HG03039 (cell line): ENCODE measurements around the gene PAF1.

ENCODE experiments used
- ATAC-seq: cut with Tn5 transposase; IDR thresholded peaks from one replicate; pipeline ENCODE4 v1.9.1; 2021; ENCODE audit warnings: mild to moderate bottlenecking, moderate library complexity; ENCODE audit not compliant: unreplicated experiment

PAF1 gene

DNA sequence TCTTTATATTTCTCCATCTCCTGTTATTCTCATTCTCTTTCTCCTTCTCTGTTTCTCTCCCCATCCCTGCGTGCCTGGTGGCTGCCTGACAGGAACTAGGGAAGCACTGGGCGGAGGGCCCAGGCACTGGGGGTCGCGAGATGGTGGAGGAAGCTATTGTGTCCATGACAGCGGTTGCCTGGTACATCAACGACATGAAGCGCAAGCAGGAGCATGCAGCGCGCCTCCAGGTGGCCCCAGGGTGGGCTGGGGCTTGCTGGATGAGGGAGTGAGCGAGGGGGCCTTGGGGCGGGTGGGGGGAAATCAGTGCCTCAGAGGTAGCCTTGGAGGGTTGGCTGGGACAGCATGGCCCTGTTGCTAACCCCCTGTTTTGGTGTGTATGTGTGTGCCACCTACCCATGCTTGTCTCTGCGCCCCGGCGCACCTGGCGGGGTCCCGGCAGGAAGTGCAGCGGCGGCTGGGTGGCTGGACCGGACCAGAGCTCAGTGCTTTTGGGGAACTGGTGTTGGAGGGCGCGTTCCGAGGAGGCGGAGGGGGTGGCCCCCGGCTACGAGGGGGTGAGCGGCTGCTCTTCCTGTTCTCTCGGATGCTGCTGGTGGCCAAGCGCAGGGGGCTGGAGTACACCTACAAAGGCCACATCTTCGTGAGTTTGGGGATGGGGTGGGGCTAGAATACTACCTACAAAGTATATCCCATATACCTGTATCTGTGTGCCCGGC lies 26.7 kb upstream of the PAF1 start:
- ATAC-seq, result no peak

DNA sequence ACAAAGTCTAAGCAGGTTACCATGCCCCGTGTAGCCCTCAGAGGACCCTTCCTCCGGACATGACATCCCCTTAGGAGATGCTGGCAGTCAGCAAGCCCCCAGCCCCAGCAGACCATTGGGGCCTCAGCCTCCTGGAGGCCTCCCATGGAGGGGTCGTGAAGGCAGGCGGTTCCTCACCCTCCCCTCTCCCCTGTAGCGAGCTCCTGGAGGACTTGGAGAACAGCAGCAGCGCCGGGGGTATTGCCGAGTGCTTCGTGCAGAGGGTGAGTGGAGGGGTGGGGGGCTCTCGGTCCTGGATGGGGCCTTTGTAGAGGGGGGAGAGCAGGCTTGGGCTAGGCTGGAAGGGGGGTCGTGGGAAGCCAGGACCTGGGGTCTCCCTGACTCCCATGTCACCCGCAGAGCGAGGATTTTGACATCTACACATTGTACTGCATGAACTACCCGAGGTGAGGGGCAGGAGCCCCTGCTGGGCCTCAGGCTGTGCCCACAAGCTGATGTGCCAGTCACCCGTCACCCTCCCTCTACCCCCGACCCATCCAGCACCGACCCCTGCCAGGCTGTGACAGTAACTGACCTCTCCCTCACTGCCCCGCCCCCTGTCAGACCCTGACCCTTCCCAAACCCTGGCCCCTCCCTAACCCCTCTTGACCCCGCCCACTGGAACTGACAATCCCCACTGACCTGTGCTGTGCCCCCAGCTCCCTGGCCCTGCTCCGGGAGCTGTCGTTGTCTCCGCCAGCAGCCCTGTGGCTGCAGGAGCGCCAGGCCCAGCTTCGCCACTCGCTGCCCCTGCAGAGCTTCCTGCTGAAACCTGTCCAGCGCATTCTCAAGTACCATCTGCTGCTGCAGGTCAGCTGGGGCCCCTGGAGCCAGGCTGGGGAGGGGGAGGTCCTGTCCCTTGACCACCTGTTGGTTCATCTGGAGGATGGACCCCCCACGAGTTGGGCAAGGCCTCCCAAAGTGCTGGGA lies 25.5 kb upstream of the PAF1 start:
- no peak for ATAC-seq

DNA sequence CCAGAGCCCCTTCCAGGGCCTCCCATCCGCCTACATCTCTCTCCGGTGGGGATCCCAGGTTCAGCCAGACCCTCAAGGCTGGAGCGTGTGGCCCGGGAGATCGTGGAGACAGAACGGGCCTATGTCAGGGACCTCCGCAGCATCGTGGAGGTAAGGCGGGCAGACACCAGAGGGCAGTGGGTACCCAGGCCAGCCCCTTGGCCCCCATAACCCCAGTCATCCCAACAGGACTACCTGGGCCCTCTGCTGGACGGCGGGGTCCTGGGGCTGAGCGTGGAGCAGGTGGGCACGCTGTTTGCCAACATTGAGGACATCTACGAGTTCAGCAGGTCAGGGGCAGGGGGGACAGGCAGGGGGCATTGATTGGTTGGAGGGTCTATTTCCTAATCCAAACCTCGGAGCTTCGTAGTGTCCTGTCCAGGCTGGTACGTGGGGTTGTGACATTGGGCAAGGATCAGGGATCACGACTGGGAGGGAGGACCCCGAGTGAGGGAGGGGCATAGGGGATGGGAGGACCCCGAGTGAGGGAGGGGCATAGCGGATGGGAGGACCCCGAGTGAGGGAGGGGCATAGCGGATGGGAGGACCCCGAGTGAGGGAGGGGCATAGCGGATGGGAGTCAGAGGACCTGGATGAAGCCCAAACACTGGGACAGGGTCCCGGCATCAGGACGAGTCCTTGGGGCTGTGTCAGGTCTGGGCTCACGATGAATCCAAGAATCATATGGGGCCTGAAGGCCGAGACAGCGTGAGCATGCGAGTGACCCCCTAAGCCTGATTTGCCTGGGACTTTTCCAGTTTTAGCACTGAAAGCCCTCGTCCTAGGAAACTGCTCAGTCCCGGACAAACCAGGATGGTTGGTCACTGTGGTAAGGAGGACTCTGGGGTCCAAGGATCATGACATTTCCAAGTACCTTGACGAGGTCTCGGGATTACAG lies 24.5 kb upstream of the PAF1 start:
- ATAC-seq, result no peak

DNA sequence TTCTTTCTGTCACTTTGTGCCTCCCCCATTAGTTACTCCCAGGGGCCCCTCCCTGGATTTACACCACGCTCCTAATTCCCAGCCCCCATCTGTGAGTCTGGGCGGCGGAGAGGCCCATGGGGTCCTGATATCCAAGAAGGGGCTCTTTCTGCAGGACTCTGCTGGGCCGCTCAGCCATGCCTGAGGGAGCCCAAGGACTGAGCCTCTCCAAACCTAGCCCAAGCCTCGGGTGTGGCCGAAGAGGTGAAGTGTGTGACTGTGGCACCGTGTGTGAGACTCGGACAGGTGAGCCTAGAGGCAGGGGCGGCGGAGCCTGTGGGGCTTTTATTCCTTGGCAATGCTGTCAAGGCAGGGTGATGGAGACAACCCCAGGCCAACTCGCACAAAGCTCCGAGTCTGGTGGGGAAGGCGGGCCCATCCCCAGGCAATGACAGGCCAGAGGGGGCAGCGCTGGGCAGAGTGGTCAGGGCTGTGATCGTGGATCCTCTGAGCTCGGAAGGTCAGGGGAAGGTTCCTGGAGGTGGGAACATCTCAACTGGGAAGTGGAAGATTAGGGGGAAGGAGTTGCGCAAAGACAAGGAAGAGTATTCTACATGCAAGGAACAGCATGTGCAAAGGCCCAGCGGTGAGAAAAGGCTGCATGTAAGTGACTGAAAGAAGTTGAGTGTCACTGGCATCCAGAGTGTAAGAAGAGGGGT lies 23.2 kb upstream of the PAF1 start:
- no peak for ATAC-seq

DNA sequence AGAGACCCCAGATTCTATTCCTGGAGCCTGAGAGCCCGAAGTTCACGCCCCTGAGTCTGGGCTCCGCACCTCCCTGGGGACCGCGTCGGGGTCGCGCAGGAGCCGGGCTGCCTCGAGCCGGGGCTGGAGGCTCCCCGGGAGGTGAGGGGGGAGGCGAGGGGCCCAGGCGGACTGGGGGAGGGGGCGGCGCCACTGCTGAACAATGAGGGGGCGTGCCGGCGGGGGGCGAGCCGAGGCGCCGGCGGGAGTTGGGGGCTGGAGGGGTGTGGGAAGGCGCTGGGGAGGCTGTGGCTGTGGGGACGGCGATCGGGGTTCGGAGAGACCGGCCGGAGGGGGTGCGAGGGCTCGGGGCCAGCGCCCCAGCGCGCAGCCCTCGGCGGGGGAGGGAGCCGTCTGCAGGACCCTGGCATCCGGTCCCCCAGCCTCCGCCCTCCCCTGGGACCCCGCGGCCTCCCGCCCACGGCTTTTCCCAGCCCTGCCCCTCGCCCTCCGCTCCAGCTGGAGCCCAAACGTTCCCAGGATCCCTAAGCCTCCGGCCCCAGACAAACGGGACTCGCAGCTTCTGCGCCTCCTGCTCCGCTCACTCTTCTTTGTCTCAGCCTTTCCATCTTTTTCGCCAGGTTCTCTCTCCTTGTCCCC lies 22.5 kb upstream of the PAF1 start:
- no peak for ATAC-seq

DNA sequence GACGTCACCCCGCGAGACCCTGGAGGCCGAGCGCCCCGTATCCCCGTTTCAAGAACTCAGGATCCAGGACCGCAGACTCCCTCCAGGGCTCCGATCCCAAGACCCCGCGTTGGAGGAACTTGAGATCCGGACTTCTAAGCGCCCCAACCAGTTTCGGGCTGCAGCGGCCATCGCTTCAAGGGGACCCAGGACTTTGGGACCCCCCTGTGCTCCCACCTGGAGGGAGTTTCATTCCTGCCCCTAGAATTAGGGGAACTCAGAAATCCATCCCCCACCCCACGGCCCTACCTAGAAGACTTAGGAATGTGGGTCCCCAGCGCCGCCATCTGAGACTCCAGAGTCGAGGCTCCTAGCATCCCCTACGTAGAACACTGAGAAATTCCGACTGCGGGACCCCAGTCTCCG lies 22.0 kb upstream of the PAF1 start:
- ATAC-seq, result no peak

DNA sequence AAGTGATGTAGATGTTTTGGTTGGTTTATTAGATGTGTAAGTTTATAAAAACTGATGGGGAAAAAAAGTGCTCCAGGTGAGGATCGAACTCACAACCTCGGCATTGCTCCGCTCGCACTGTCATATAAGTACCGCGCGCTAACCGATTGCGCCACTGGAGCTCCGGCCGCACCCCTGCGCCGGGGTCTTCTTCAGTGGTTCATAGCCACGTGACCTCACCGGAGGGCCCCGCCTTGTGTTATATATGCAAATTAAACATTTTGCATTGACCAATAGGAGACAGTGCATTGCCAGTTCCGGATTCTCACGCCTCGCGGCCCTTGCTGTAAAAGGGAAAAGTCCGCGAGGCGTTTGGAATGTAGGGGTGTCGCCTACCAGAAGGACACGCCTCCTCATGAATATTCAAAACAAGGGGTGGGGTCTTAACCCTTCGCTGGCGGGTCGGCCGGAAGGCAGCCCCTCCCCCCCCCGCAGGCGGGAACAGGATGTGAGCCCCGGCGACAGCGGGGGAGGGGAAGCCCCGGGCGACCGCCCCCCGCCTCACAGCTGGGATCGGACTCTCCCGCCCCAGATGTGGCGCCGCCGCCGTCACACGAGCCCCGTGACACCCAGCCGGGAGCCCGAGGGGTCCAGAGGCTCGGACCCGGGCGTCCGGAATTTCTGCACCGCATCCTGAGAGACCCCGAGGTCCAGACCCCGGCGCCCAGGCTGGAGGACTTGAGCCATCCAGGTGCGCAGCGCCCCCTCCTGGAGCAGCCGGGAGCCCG lies 21.4 kb upstream of the PAF1 start, which contains the start of gene PLEKHG2:
Gene PLEKHG2, plus strand, starts transcription at position 570 of the 767 bp plus-strand sequence. CDS start 1,418 bp downstream, outside the sequence.
- ATAC-seq, result peak; percentile 41

DNA sequence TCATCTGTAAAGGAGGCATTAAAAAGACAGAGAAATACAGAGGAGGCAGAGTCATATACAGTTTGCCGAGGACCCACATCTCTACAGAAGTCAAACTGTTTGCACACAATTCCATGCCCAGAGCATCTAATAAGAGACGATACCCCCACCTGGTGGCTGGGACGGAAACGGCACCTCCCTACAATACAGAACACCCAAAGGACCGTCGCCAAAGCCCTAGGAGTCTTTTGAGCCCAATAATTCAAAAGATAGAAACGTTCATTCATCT lies 20.9 kb upstream of the PAF1 start:
- peak; percentile 16 for ATAC-seq

DNA sequence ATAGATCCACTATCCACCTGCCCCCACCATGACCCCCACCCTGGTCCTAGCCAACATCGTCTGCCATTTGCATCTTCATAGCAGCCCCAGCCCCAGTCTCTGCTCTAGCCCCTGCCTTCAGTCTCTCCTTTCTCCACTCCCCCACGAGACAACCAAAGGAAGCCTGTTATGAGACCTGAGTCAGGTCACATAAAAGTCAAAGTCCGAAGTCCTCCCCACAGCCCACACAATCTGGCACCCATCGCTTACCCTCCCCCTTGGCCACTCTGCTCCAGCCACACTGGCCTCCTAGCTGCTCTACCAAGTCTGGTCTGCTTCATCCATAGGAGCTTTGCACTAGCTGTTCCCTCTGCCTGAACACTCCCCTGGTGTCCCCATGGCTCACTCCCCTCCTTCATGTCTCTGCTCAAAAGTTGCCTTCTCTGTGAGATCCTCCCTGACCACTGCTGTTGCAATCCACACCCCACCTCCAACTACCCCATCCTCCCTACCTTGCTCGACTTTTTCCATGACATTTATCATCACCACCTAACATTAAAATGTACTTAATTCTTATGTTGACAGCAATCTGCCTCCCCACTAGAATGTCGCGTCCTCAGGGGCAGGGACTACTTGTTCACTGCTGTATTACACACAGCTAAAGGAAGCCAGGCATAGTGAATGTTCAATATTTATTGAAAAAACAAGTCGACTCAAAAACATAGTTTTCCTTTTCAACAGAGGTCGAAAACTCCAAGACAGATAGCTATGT lies 20.4 kb upstream of the PAF1 start:
- no peak for ATAC-seq

DNA sequence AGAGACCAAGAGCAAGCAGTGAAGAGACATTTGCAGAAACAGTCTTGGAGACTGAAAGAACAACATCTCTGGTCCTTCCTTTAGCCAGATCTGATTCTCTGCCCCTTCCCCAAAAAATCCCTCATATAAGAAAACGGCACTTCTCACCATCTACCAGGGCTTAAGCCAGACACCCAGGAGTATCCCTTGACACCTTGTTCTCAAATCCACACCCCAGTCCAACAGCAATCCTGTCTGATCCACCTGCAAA lies 19.9 kb upstream of the PAF1 start:
- ATAC-seq, result no peak

DNA sequence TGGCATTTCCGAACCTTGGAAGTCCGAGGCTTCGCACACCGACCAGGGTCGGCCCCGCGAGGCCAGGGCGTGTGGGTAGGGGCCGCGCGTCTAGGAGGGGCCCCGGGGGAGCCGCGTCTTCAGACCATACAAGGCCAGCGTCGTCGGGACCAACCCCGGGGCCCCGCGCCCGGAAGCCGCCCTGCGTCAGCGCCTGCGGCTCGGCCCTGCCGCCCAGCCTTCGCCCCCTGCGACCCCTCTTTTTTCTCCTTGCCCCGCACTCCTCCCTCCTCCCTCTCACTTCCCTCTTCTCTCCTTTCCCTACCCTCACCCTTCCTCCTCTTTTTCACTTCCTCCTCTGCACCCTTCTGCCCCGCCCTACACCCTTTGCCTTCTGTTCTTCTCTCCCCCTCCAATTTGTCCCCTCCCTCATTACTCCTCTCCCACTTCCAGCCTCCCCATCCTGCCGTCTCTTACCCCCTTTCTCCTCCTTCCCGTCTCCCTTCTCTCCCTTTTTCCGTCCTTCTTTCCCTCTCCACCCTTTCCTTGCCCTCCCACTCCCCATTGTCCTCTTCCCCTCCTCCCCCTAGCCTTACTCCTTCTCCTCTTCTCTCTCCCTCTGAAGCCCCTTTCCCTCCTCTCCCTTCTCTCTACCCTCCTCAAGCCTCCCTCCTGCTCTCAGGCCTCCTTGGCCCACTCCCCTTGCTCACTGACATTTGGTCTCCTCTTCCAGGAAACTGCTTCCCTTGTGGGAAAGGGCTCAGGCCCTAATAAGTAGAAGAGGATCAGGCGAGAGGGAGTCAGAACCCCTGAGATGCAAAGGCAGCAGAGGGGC lies 19.3 kb upstream of the PAF1 start:
- ATAC-seq, result no peak

DNA sequence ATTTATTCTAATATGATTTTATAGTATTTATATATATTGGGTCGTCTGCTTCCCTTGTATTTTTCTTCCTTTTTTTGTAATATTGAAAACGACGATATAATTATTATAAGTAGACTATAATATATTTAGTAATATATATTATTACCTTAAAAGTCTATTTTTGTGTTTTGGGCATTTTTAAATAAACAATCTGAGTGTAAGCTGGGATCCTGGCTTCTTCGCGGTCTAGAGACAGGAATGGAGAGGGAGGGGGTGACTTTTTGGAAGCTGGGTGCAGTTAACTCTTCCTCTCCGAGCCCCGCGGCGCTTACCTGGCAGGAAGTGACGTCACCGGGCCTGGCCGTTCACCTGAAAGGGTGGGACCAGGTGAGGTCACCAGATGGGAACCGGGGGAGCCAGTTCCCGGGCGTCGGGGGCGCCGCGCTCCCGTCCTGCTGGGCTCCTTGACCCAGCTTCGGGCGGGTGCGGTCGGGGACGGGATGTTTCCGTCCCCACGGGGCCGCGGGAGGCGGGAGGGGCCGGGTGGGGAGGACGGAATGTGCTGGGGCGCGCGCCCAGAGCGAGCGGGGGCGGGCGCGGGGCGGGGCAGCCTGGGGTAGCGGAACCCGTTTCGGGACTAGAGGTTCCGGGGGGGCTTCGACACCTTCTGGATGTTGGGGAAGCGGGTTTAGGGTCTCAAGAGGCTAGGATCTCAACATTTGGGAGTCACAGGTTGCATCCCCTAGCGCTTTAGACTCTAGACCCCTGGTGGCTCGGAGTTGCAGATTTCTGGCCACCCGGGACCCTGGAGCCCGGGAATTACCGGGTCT lies 18.5 kb upstream of the PAF1 start:
- ATAC-seq, result no peak

DNA sequence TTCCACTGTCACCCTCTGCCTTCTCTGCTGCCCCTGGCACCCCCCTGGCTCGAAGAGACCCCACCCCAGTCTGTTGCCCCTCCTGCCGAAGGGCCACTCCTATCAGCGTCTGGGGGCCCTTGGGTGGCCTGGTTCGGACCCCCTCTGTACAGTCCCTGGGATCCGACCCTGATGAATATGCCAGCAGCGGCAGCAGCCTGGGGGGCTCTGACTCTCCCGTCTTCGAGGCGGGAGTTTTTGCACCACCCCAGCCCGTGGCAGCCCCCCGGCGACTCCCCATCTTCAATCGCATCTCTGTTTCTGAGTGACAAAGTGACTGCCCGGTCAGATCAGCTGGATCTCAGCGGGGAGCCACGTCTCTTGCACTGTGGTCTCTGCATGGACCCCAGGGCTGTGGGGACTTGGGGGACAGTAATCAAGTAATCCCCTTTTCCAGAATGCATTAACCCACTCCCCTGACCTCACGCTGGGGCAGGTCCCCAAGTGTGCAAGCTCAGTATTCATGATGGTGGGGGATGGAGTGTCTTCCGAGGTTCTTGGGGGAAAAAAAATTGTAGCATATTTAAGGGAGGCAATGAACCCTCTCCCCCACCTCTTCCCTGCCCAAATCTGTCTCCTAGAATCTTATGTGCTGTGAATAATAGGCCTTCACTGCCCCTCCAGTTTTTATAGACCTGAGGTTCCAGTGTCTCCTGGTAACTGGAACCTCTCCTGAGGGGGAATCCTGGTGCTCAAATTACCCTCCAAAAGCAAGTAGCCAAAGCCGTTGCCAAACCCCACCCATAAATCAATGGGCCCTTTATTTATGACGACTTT lies 17.7 kb upstream of the PAF1 start:
- ATAC-seq, result no peak

DNA sequence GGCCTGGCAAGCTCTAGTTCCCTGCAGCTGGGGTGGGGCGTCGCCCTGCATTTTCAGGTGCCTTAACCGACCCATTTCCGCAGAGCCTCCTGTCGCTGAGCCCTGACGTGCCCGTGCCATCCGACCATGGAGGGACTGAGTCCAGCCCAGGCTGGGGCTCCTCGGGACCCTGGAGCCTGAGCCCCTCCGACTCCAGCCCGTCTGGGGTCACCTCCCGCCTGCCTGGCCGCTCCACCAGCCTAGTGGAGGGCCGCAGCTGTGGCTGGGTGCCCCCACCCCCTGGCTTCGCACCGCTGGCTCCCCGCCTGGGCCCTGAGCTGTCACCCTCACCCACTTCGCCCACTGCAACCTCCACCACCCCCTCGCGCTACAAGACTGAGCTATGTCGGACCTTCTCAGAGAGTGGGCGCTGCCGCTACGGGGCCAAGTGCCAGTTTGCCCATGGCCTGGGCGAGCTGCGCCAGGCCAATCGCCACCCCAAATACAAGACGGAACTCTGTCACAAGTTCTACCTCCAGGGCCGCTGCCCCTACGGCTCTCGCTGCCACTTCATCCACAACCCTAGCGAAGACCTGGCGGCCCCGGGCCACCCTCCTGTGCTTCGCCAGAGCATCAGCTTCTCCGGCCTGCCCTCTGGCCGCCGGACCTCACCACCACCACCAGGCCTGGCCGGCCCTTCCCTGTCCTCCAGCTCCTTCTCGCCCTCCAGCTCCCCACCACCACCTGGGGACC lies 16.9 kb upstream of the PAF1 start:
- ATAC-seq, result no peak

DNA sequence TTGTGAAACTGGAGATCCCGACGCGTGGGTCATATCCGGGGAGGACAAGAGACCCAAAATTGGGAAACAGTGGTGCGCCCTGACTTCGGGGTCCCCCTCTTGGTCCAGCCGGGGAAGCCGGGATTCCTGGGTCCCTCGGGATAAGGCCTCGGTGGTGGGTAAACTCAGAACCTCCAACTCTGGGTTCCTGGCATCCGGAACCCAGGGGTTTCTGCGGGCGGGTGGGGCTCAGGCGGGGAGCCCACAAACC lies 16.4 kb upstream of the PAF1 start:
- no peak for ATAC-seq
